ENCODE results near the gene MRPL44. TPM values are rescaled to one million over a fixed set of nuclear protein-coding genes. Genes with fewer than 3 reads are reported as not detected.
A peak's percentile ranks its signal among the peaks of the same experiment; 100 is the strongest.

MRPL44 gene
- total and polyA plus RNA-seq, 2 of the 13 experiments (the other 11 are each of a cell fraction or from before 2014, with no cell fraction given) = 38.4 to 78.0 TPM

DNA sequence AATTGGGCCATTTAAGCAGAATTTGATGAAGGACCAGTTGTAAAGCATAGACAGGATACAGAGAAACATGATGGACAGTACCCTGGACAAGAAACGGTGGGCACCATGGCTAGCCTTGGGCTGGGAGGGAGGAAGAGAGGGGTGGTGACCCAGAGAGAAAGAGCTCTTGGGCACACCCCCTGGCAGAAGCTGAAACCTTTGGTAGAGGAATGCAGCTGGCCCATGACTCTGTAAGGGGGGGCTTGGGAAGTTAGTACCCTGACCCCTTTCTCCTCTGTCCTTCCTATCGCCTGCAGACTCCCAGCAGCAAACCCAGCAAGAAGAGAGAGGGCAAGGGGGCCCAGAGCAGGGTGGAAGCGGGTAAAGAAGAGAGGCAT lies 32.6 kb downstream of the MRPL44 start:
- no TSS peak for BruUV-seq (replicated peaks)
- intact Hi-C loops (cut with micrococcal nuclease; ENCODE audit: unreplicated experiment) (loop anchor here (1.0 to 10.0 kb wide), 6 partner anchors 20 to 662 kb away; partner anchors contain the start of gene CUL3), in situ Hi-C loops (cut with HindIII; ENCODE audit: extremely low pct_ligation_motif_present, low pct_unique_long_range_greater_than_20kb) (loop anchor here (5.0 to 10.0 kb wide), 3 partner anchors 297 to 665 kb away; no protein-coding TSS in a partner anchor)
- ChIA-PET POLR2A (interaction anchor here (0.8 kb wide), 2 partner anchors 17 to 157 kb away, joined by 3 read pairs; no protein-coding TSS in a partner anchor), CTCF (ENCODE audit: low intra/inter-chr PET ratio, low total read pairs) (interaction anchor here (1.6 to 12.2 kb wide), 2 partner anchors 20 to 294 kb away, joined by 11 to 272 read pairs; no protein-coding TSS in a partner anchor)
- Histone ChIP-seq H3K4me3 (replicated peaks in 1 of 3; ENCODE audit: insufficient read depth in 1 of 3, low read depth in 2 of 3, low read length in 3 of 3) (peak overlapping the region in 2 of 3 experiments; percentile 30 to 32; a peak in 3 of 6 replicates), H4K20me1 (ENCODE audit: insufficient read depth, low read length) (no peaks in the 10 kb centered on the region), H3K27ac (ENCODE audit: extremely low read length, insufficient read depth, low read length) (no peak overlapping the region), H3K9ac (ENCODE audit: insufficient read depth, low read depth, low read length) (no peak overlapping the region), H3K79me2 (ENCODE audit: insufficient read depth, low read length) (no peaks in the 10 kb centered on the region), H3K36me3 (replicated peaks in 1 of 2; ENCODE audit: control insufficient read depth in 1 of 2, insufficient read depth in 2 of 2, low read length in 2 of 2) (no peaks in the 10 kb centered on the region; a peak in 1 of 5 replicates), H3K4me2 (ENCODE audit: low read depth, low read length) (peak overlapping the region; percentile 64), H3K4me1 (ENCODE audit: insufficient read depth, low read length) (peaks cover 24% of the 10 kb centered on the region), H2AFZ (ENCODE audit: low read length) (peak overlapping the region; percentile 21), H3K27me3 (ENCODE audit: control insufficient read depth in 1 of 2, insufficient read depth in 2 of 2, low read length in 2 of 2) (no peaks in the 10 kb centered on the region), H3K9me3 (ENCODE audit: low read length) (no peaks in the 10 kb centered on the region)
- ATAC-seq = peak; percentile 78
- FAIRE-seq = no peak
- peak; percentile 24 for DNase-seq (ENCODE audit: low spot score)
- 70% methylated on average over 3 of the region's 3 CpGs for WGBS (ENCODE audit: low lambda C conversion rate)
- TF ChIP-seq ZNF431 (CRISPR knock-in tag; IDR thresholded peaks at IDR 0.05; ENCODE audit: borderline replicate concordance, low read depth) (no peak), NR2F2 (IDR thresholded peaks at IDR 0.05; ENCODE audit: borderline replicate concordance, low read depth) (no peak), STAT6 (CRISPR knock-in tag; IDR thresholded peaks at IDR 0.05; ENCODE audit: borderline replicate concordance) (no peak), SMC3 (IDR thresholded peaks at IDR 0.05; ENCODE audit: low read length) (no peak), ZFP1 (CRISPR knock-in tag; IDR thresholded peaks at IDR 0.05) (no peak), TBX3 (IDR thresholded peaks at IDR 0.05; ENCODE audit: borderline replicate concordance) (no peak), U2AF1 (optimal IDR thresholded peaks at IDR 0.05; ENCODE audit: low read depth, low read length) (no peak), MXI1 (IDR thresholded peaks at IDR 0.05; ENCODE audit: borderline replicate concordance, low read depth, low read length) (no peak), THAP9 (CRISPR knock-in tag; IDR thresholded peaks at IDR 0.05; ENCODE audit: borderline replicate concordance) (0 out of 2 replicates have a peak, but pooled peaks have one; percentile 15), ZSCAN20 (CRISPR knock-in tag; IDR thresholded peaks at IDR 0.05; ENCODE audit: borderline replicate concordance) (no peak), SMAD3 (CRISPR knock-in tag; IDR thresholded peaks at IDR 0.05) (no peak), SALL1 (CRISPR knock-in tag; IDR thresholded peaks at IDR 0.05) (0 out of 2 replicates have a peak, but pooled peaks have one; percentile 0), TSC22D2 (CRISPR knock-in tag; IDR thresholded peaks at IDR 0.05; ENCODE audit: borderline replicate concordance) (0 out of 2 replicates have a peak, but pooled peaks have one; percentile 11), ZSCAN21 (CRISPR knock-in tag; IDR thresholded peaks at IDR 0.05; ENCODE audit: borderline replicate concordance) (no peak), NFIB (CRISPR knock-in tag; IDR thresholded peaks at IDR 0.05; ENCODE audit: borderline replicate concordance) (no peak), ATAD3A (CRISPR knock-in tag; IDR thresholded peaks at IDR 0.05) (no peak), NRL (CRISPR knock-in tag; IDR thresholded peaks at IDR 0.05; ENCODE audit: borderline replicate concordance) (no peak), ZNF816 (CRISPR knock-in tag; IDR thresholded peaks at IDR 0.05; ENCODE audit: borderline replicate concordance) (no peak)

All from HepG2 (cell line).